CD4-positive, CD25-positive, alpha-beta regulatory T cell (primary cell): Measurements from ENCODE around the gene FOSL1. TPM values are rescaled to one million over a fixed set of nuclear protein-coding genes. Genes with fewer than 3 reads are reported as not detected.

Experiments used
- ATAC-seq, 2 donors: fragments of 150-1000 bp; cut with Tn5 transposase; one replicate each; pipeline ENCODE4 v1.10.0; 2021; ENCODE audit warnings: low read depth in 2 of 2, moderate number of reproducible peaks in 2 of 2, moderate library complexity in 1 of 2
- DNase-seq, 3 donors: peaks; one replicate each; pipeline versions ENCODE4 v3.0.0 to v3.0.0-alpha.2; 2012 to 2022; ENCODE audit warnings: mixed read lengths in 1 of 3
- H3K27ac ChIP-seq: one replicate; pipeline ENCODE4 v1.7.0; 2013; ENCODE audit warnings: mild to moderate bottlenecking, low read length; ENCODE audit not compliant: insufficient read depth, poor library complexity, severe bottlenecking
- H3K27me3 ChIP-seq: one replicate; pipeline ENCODE4 v1.7.0; 2013; ENCODE audit warnings: low read length; ENCODE audit not compliant: control insufficient read depth, insufficient read depth
- H3K36me3 ChIP-seq: one replicate; pipeline ENCODE4 v1.7.0; 2013; ENCODE audit warnings: mild to moderate bottlenecking, low read length, moderate library complexity; ENCODE audit not compliant: control insufficient read depth, insufficient read depth
- H3K4me1 ChIP-seq: 2 replicates; pipeline ENCODE4 v1.7.0; 2013; ENCODE audit warnings: mild to moderate bottlenecking, low read length; ENCODE audit not compliant: insufficient read depth, control insufficient read depth, poor library complexity, severe bottlenecking
- H3K4me3 ChIP-seq: one replicate; pipeline ENCODE4 v1.7.0; 2013; ENCODE audit warnings: low read depth, mild to moderate bottlenecking, low read length, moderate library complexity
- H3K9me3 ChIP-seq, 2 experiments: 1 replicate in 1 of 2; 2 replicates in 1 of 2; pipeline ENCODE4 v1.7.0; 2013; ENCODE audit warnings: low read length in 2 of 2, mild to moderate bottlenecking in 1 of 2, moderate library complexity in 1 of 2; ENCODE audit not compliant: control insufficient read depth in 2 of 2
- H3K27ac Mint-ChIP-seq, 3 donors: one replicate each; pipeline ENCODE4 v1.8.0; 2020 to 2022; ENCODE audit warnings: mild to moderate bottlenecking in 3 of 3, mixed read lengths in 3 of 3, moderate library complexity in 2 of 3
- H3K27me3 Mint-ChIP-seq: one replicate; pipeline ENCODE4 v1.8.0; 2022; ENCODE audit warnings: mild to moderate bottlenecking, mixed read lengths
- H3K36me3 Mint-ChIP-seq: one replicate; pipeline ENCODE4 v1.8.0; 2020; ENCODE audit warnings: mixed read lengths
- H3K4me1 Mint-ChIP-seq, 4 donors: one replicate each; pipeline ENCODE4 v1.8.0; 2020 to 2022; ENCODE audit warnings: mixed read lengths in 4 of 4, mild to moderate bottlenecking in 1 of 4
- H3K4me3 Mint-ChIP-seq, 4 donors: one replicate each; pipeline ENCODE4 v1.8.0; 2020 to 2022; ENCODE audit warnings: mild to moderate bottlenecking in 4 of 4, mixed read lengths in 4 of 4, moderate library complexity in 3 of 4
- H3K9me3 Mint-ChIP-seq, 7 donors: one replicate each; pipeline ENCODE4 v1.8.0; 2020 to 2022; ENCODE audit warnings: mixed read lengths in 7 of 7, mild to moderate bottlenecking in 3 of 7, moderate library complexity in 2 of 7
- polyA plus RNA-seq, 4 donors: library from polyadenylated mRNA; unstranded; fragments of 300-500 nt; fragmentation: Illumina TruSeq; gene quantifications; one replicate each; pipeline ENCODE4 v1.2.3, GENCODE V29; 2021
- total RNA-seq: library from RNA; stranded (reverse); gene quantifications from one replicate; pipeline ENCODE4 v1.2.3, GENCODE V29; 2022

Gene FOSL1
- total RNA-seq = 2.7 TPM
- not detected for polyA plus RNA-seq

DNA sequence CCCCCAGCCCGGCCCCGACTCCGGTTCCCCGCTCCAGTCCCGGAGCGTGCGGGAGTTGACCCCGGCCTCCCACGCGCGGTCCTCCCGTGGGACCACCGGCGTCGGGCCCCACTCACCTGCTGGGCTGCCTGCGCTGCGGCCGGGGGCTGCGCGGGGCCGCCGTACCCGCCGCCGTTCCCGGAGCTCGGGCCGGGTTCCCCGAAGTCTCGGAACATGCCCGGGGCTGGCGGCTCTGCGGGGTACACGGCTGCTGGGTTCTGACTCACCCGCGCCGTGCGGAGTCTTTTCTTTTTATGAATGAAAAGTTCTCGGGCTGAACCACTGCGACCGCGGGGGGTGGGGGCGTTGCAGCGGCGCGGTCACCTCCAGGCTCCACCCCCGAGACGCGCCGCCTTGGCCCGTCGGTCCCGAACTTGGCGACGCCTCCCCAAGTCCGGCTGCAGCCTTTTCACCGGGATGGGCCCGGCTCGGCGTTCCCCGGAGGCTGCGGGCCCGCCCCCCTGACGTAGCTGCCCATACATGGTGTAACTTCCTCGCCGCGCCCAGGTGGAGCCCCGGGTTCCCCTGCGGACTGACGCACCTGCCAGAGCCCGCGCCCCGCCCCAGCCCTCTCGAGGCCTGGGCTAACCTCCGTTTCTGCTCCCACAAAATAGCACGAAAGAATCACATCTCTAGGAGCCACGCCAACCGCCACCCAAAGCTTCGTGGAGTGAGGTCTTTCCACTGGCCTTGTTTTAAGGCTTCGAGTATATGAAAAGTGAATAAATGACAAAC is at the start of gene FOSL1:
FOSL1 (minus strand) TSS at position 264 of the 774 bp plus-strand sequence; CDS start at position 215, 49 bp downstream.
- Mint-ChIP-seq H3K27ac (peak within 1 kb of the TSS in 2 of 3 donors; percentile 77 to 81), H3K36me3 (no peaks in the 10 kb centered on the region), H3K4me1 (peaks cover 0 to 19% (median 5%) of the 10 kb centered on the region in 4 donors), H3K27me3 (peaks cover 29% of the 10 kb centered on the region), H3K4me3 (peak within 1 kb of the TSS; percentile 21 to 78 (median 74)), H3K9me3 (peaks cover 0 to 2% (median 0%) of the 10 kb centered on the region in 7 donors)
- no peaks in the 10 kb centered on the region for H3K36me3 ChIP-seq
- H3K27me3 ChIP-seq = peaks cover 3% of the 10 kb centered on the region
- ATAC-seq = peak; percentile 91 to 94
- peak; percentile 89 to 93 (median 93) for DNase-seq
- no peaks in the 10 kb centered on the region for H3K9me3 ChIP-seq
- peak within 1 kb of the TSS; percentile 41 for H3K4me3 ChIP-seq
- H3K27ac ChIP-seq = peak within 1 kb of the TSS; percentile 41
- peaks cover 22% of the 10 kb centered on the region for H3K4me1 ChIP-seq

GRCh38 chr11:65947603-65948125 is 47.5 kb upstream of the FOSL1 start:
- Mint-ChIP-seq H3K4me3 (no peak overlapping the region), H3K36me3 (no peaks in the 10 kb centered on the region), H3K4me1 (peaks cover 0 to 3% (median 0%) of the 10 kb centered on the region in 4 donors), H3K27ac (no peak overlapping the region), H3K9me3 (no peaks in the 10 kb centered on the region), H3K27me3 (peaks cover 5% of the 10 kb centered on the region)
- Histone ChIP-seq H3K27me3 (no peaks in the 10 kb centered on the region), H3K36me3 (no peaks in the 10 kb centered on the region), H3K4me1 (no peaks in the 10 kb centered on the region), H3K4me3 (no peak overlapping the region), H3K9me3 (no peaks in the 10 kb centered on the region), H3K27ac (no peak overlapping the region)
- ATAC-seq (no peak), DNase-seq (no peak)

GRCh38 chr11:65947133-65947532 is 46.9 kb upstream of the FOSL1 start:
- DNase-seq = no peak
- Mint-ChIP-seq H3K4me1 (peaks cover 0 to 3% (median 0%) of the 10 kb centered on the region in 4 donors), H3K9me3 (no peaks in the 10 kb centered on the region), H3K4me3 (no peak overlapping the region), H3K36me3 (no peaks in the 10 kb centered on the region), H3K27me3 (peaks cover 5% of the 10 kb centered on the region), H3K27ac (no peak overlapping the region)
- Histone ChIP-seq H3K36me3 (no peaks in the 10 kb centered on the region), H3K27me3 (no peaks in the 10 kb centered on the region), H3K4me3 (no peak overlapping the region), H3K4me1 (no peaks in the 10 kb centered on the region), H3K9me3 (no peaks in the 10 kb centered on the region), H3K27ac (no peak overlapping the region)
- ATAC-seq = no peak

DNA sequence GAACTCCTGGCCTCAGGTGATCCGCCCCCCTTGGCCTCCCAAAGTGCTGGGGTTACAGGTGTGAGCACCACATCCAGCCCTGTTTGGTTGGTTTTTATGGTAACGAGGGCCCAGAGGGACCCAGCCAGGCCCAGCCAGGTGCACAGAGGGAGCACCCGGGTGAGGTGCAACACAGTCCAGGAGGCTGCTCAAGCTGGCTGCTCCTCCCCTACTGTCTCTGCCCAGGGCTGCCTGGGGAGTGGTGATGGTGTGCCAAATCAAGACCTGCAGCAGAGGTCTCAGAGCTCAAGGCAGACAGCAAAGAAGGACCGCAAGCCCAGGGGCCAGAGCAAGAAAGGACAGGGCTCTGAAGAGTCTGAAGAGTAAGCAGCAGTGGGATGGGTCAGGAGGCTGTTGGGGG is 46.5 kb upstream of the FOSL1 start:
- H3K9me3 Mint-ChIP-seq = no peaks in the 10 kb centered on the region
- no peak overlapping the region for H3K27ac ChIP-seq
- H3K36me3 ChIP-seq = no peaks in the 10 kb centered on the region
- DNase-seq (no peak), ATAC-seq (no peak)
- H3K4me1 Mint-ChIP-seq = peaks cover 0 to 3% (median 0%) of the 10 kb centered on the region in 4 donors
- no peaks in the 10 kb centered on the region for H3K27me3 ChIP-seq
- H3K27me3 Mint-ChIP-seq = peaks cover 5% of the 10 kb centered on the region
- H3K4me3 Mint-ChIP-seq = no peak overlapping the region
- H3K4me3 ChIP-seq = no peak overlapping the region
- H3K36me3 Mint-ChIP-seq = no peaks in the 10 kb centered on the region
- H3K27ac Mint-ChIP-seq = no peak overlapping the region
- no peaks in the 10 kb centered on the region for H3K9me3 ChIP-seq
- no peaks in the 10 kb centered on the region for H3K4me1 ChIP-seq

- ATAC-seq = no peak
- Mint-ChIP-seq H3K4me3 (no peak overlapping the region), H3K4me1 (peaks cover 0 to 3% (median 0%) of the 10 kb centered on the region in 4 donors)
These were observed 45.9 kb upstream of the FOSL1 start for GRCh38 chr11:65945941-65946558.

DNA sequence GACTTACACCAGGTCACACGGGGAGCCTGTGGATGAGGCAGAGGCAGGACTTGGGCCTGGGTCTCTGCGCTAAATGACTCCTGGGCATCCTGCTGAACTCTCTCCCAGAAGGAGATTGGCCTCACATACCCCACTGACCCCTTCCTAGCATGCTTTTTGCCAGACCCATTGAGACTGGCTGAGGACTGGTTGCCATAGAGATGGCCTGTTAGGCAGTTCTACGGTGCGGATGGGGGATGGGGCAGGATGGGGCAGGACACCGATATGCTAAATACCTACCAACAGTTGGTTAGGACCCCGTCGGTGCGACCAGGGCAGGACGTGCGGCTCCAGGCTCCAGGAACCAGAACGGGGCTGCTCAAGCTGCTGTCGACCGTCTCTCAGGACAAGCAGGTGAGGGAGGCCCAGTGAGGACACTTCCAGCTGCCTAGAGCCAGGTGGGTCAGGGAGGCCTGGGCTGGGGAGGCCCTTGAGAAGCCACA is 45.3 kb upstream of the FOSL1 start, which contains the start of gene TSGA10IP:
TSGA10IP (plus strand) TSS at position 51 of the 482 bp plus-strand sequence; CDS start at position 247, 196 bp downstream.
- no peak for DNase-seq
- H3K4me1 Mint-ChIP-seq = peaks cover 0 to 3% (median 0%) of the 10 kb centered on the region in 4 donors
- H3K36me3 Mint-ChIP-seq = no peaks in the 10 kb centered on the region
- no peak for ATAC-seq
- Histone ChIP-seq H3K4me3 (no peak within 1 kb of the TSS), H3K9me3 (no peaks in the 10 kb centered on the region), H3K27me3 (no peaks in the 10 kb centered on the region), H3K27ac (no peak within 1 kb of the TSS), H3K36me3 (no peaks in the 10 kb centered on the region), H3K4me1 (no peaks in the 10 kb centered on the region)
- H3K27ac Mint-ChIP-seq = no peak within 1 kb of the TSS
- H3K27me3 Mint-ChIP-seq = peaks cover 5% of the 10 kb centered on the region
- H3K9me3 Mint-ChIP-seq = no peaks in the 10 kb centered on the region
- no peak within 1 kb of the TSS for H3K4me3 Mint-ChIP-seq

More at GRCh38 chr11:65945941-65946558, 45.9 kb upstream of the FOSL1 start:
- Histone ChIP-seq H3K4me1 (no peaks in the 10 kb centered on the region), H3K27ac (no peak overlapping the region), H3K36me3 (no peaks in the 10 kb centered on the region), H3K27me3 (no peaks in the 10 kb centered on the region), H3K4me3 (no peak overlapping the region), H3K9me3 (no peaks in the 10 kb centered on the region)
- H3K27ac Mint-ChIP-seq = no peak overlapping the region
- peaks cover 5% of the 10 kb centered on the region for H3K27me3 Mint-ChIP-seq
- H3K36me3 Mint-ChIP-seq = no peaks in the 10 kb centered on the region
- no peak for DNase-seq
- no peaks in the 10 kb centered on the region for H3K9me3 Mint-ChIP-seq

GRCh38 chr11:65944767-65945166 is 44.6 kb upstream of the FOSL1 start:
- Mint-ChIP-seq H3K4me1 (peaks cover 0 to 3% (median 0%) of the 10 kb centered on the region in 4 donors), H3K4me3 (no peak overlapping the region), H3K36me3 (no peaks in the 10 kb centered on the region), H3K27me3 (peaks cover 5% of the 10 kb centered on the region), H3K9me3 (no peaks in the 10 kb centered on the region), H3K27ac (no peak overlapping the region)
- H3K27me3 ChIP-seq = no peaks in the 10 kb centered on the region
- DNase-seq = no peak
- H3K36me3 ChIP-seq = no peaks in the 10 kb centered on the region
- ATAC-seq = no peak
- H3K9me3 ChIP-seq = no peaks in the 10 kb centered on the region
- no peaks in the 10 kb centered on the region for H3K4me1 ChIP-seq
- H3K4me3 ChIP-seq = no peak overlapping the region
- no peak overlapping the region for H3K27ac ChIP-seq
